GM12878 (cell line): ENCODE results near the gene PHACTR1.

Source experiments
- CBX5 ChIP-seq: sonication (generic); IDR thresholded peaks from 2 replicates; pipeline ENCODE4 v1.6.1; 2016; ENCODE audit warnings: low read depth, moderate library complexity, mild to moderate bottlenecking, inconsistent platforms
- JUND ChIP-seq: IDR thresholded peaks from 2 replicates; pipeline ENCODE4 v1.6.1; 2012; ENCODE audit warnings: low read depth, mild to moderate bottlenecking, low read length, improper control_type of control experiment, moderate library complexity
- POLR2AphosphoS5 ChIP-seq: IDR thresholded peaks from 2 replicates; pipeline ENCODE4 v1.6.1; 2011; ENCODE audit warnings: mild to moderate bottlenecking, low read length, inconsistent platforms
- TAF1 ChIP-seq: IDR thresholded peaks from 2 replicates; pipeline ENCODE4 v1.6.1; 2011; ENCODE audit warnings: mild to moderate bottlenecking, low read depth, low read length, borderline replicate concordance
- TF ChIP-seq, protein P1 (sequence below), 3 experiments: IDR thresholded peaks in 2 of 3; conservative IDR thresholded peaks in 1 of 3; 2 replicates each; pipeline ENCODE4 v1.5.1; 2011; ENCODE audit warnings: low read depth in 3 of 3, low read length in 3 of 3, mild to moderate bottlenecking in 3 of 3, control low read depth in 2 of 3, moderate library complexity in 2 of 3, inconsistent platforms in 1 of 3, mixed read lengths in 1 of 3; ENCODE audit not compliant: control insufficient read depth in 2 of 3, insufficient read depth in 1 of 3; ENCODE audit errors: extremely low read depth in 1 of 3
- TF ChIP-seq, protein P2 (sequence below): fragments of 450-650 bp; IDR thresholded peaks from 2 replicates; pipeline ENCODE4 v1.6.1; 2017; ENCODE audit warnings: mild to moderate bottlenecking, moderate library complexity

DNA sequence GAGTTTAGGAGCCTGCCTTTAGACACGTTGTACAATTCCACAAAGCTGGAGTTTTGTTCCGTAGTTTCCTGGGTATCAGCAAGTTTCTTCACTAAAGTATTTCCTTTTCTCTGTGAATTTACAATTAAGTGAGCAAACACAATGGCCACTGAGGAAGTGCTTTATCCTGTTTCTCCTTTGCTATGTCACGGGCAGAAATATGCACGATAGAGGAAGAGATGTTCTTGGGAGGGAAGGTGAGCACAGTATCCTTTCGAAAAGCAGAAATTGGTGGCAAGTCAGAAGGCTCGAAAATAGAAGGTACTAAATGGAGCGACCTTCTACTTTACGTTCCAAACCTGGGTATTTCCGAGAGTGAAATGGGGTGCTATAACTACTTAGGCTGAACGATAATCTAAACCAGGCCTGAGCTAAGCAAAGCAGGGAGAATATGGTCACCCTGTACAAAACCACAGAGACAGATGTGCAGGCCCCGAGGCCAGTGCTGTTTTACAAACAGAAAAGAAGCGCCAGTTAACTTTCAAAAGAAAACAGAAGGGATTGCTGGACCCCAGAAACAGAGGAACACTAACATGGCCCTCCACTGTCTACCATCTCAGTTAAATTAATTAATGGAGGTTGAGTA lies 352.1 kb downstream of the PHACTR1 start:
- TF ChIP-seq JUND: no peak
- TF ChIP-seq, protein P1, sequence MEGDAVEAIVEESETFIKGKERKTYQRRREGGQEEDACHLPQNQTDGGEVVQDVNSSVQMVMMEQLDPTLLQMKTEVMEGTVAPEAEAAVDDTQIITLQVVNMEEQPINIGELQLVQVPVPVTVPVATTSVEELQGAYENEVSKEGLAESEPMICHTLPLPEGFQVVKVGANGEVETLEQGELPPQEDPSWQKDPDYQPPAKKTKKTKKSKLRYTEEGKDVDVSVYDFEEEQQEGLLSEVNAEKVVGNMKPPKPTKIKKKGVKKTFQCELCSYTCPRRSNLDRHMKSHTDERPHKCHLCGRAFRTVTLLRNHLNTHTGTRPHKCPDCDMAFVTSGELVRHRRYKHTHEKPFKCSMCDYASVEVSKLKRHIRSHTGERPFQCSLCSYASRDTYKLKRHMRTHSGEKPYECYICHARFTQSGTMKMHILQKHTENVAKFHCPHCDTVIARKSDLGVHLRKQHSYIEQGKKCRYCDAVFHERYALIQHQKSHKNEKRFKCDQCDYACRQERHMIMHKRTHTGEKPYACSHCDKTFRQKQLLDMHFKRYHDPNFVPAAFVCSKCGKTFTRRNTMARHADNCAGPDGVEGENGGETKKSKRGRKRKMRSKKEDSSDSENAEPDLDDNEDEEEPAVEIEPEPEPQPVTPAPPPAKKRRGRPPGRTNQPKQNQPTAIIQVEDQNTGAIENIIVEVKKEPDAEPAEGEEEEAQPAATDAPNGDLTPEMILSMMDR (IDR thresholded peaks at IDR 0.05 in 2 of 3, conservative IDR thresholded peaks at IDR 0.05 in 1 of 3; ENCODE audit: control insufficient read depth in 2 of 3, extremely low read depth in 1 of 3, insufficient read depth in 1 of 3, low read depth in 3 of 3, low read length in 3 of 3): no peak
- no peak for TF ChIP-seq TAF1
- TF ChIP-seq POLR2AphosphoS5: no peak
- TF ChIP-seq, protein P2, sequence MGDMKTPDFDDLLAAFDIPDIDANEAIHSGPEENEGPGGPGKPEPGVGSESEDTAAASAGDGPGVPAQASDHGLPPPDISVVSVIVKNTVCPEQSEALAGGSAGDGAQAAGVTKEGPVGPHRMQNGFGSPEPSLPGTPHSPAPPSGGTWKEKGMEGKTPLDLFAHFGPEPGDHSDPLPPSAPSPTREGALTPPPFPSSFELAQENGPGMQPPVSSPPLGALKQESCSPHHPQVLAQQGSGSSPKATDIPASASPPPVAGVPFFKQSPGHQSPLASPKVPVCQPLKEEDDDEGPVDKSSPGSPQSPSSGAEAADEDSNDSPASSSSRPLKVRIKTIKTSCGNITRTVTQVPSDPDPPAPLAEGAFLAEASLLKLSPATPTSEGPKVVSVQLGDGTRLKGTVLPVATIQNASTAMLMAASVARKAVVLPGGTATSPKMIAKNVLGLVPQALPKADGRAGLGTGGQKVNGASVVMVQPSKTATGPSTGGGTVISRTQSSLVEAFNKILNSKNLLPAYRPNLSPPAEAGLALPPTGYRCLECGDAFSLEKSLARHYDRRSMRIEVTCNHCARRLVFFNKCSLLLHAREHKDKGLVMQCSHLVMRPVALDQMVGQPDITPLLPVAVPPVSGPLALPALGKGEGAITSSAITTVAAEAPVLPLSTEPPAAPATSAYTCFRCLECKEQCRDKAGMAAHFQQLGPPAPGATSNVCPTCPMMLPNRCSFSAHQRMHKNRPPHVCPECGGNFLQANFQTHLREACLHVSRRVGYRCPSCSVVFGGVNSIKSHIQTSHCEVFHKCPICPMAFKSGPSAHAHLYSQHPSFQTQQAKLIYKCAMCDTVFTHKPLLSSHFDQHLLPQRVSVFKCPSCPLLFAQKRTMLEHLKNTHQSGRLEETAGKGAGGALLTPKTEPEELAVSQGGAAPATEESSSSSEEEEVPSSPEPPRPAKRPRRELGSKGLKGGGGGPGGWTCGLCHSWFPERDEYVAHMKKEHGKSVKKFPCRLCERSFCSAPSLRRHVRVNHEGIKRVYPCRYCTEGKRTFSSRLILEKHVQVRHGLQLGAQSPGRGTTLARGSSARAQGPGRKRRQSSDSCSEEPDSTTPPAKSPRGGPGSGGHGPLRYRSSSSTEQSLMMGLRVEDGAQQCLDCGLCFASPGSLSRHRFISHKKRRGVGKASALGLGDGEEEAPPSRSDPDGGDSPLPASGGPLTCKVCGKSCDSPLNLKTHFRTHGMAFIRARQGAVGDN: no peak
- TF ChIP-seq CBX5: no peak
